SH-SY5Y (cell line): ENCODE data around the gene ARRDC3.

Source experiments
- GATA2 ChIP-seq: IDR thresholded peaks from 2 replicates; pipeline ENCODE4 v1.6.1; 2011; ENCODE audit warnings: mild to moderate bottlenecking, low read depth, low read length
- GATA3 ChIP-seq: IDR thresholded peaks from 2 replicates; pipeline ENCODE4 v1.6.1; 2011; ENCODE audit warnings: low read depth, mild to moderate bottlenecking, low read length, moderate library complexity

- no peak for TF ChIP-seq GATA2
- TF ChIP-seq GATA3 = no peak
Observed at GRCh38 chr5:91318724-91319123, 64.4 kb downstream of the ARRDC3 start.
